Mucosa of rectum (tissue), 2 donors: ENCODE results near the gene ACTL8.

ENCODE experiments used
- H3K27ac ChIP-seq, 2 donors: one replicate each; pipeline ENCODE4 v1.7.0; 2013; ENCODE audit warnings: inconsistent platforms in 2 of 2, low read depth in 2 of 2, low read length in 2 of 2
- H3K27me3 ChIP-seq, 2 donors: one replicate each; pipeline ENCODE4 v1.7.0; 2013; ENCODE audit warnings: low read length in 2 of 2; ENCODE audit not compliant: control insufficient read depth in 2 of 2, insufficient read depth in 2 of 2
- H3K36me3 ChIP-seq, 2 donors: one replicate each; pipeline ENCODE4 v1.7.0; 2013; ENCODE audit warnings: low read length in 2 of 2; ENCODE audit not compliant: control insufficient read depth in 2 of 2, insufficient read depth in 2 of 2
- H3K4me1 ChIP-seq, 2 donors: one replicate each; pipeline ENCODE4 v1.7.0; 2013; ENCODE audit warnings: low read length in 2 of 2, mild to moderate bottlenecking in 1 of 2; ENCODE audit not compliant: control insufficient read depth in 2 of 2, insufficient read depth in 2 of 2
- H3K4me3 ChIP-seq, 2 donors: one replicate each; pipeline ENCODE4 v1.7.0; 2013; ENCODE audit warnings: low read length in 2 of 2
- H3K9ac ChIP-seq, 2 donors: one replicate each; pipeline ENCODE4 v1.7.0; 2013; ENCODE audit warnings: low read length in 2 of 2, low read depth in 1 of 2, mild to moderate bottlenecking in 1 of 2
- H3K9me3 ChIP-seq, 2 donors: one replicate each; pipeline ENCODE4 v1.7.0; 2013; ENCODE audit warnings: low read length in 2 of 2; ENCODE audit not compliant: control insufficient read depth in 2 of 2
- donor health status: healthy.
- donor health status: Normal muscosa, but diverticular disease.

The ACTL8 gene

GRCh38 chr1:17777818-17778217 is 22.7 kb downstream of the ACTL8 start:
- H3K27ac ChIP-seq: no peak overlapping the region
- no peak overlapping the region for H3K4me3 ChIP-seq
- no peaks in the 10 kb centered on the region for H3K4me1 ChIP-seq
- no peak overlapping the region for H3K9ac ChIP-seq
- no peaks in the 10 kb centered on the region for H3K36me3 ChIP-seq
- no peaks in the 10 kb centered on the region for H3K9me3 ChIP-seq
- peaks cover 0 to 4% of the 10 kb centered on the region in 2 donors for H3K27me3 ChIP-seq

- Histone ChIP-seq H3K9ac (no peak overlapping the region), H3K27me3 (peaks cover 0 to 2% of the 10 kb centered on the region in 2 donors), H3K36me3 (no peaks in the 10 kb centered on the region), H3K4me3 (no peak overlapping the region), H3K4me1 (no peaks in the 10 kb centered on the region), H3K9me3 (no peaks in the 10 kb centered on the region), H3K27ac (no peak overlapping the region)
These were observed 25.8 kb downstream of the ACTL8 start for GRCh38 chr1:17780916-17781315.

- no peaks in the 10 kb centered on the region for H3K27me3 ChIP-seq
- H3K9me3 ChIP-seq: no peaks in the 10 kb centered on the region
- H3K36me3 ChIP-seq: no peaks in the 10 kb centered on the region
- no peak overlapping the region for H3K27ac ChIP-seq
- H3K4me3 ChIP-seq: no peak overlapping the region
- H3K9ac ChIP-seq: no peak overlapping the region
- H3K4me1 ChIP-seq: peaks cover 3 to 4% of the 10 kb centered on the region in 2 donors
These were observed 34.8 kb downstream of the ACTL8 start for GRCh38 chr1:17789926-17790325.

GRCh38 chr1:17790383-17791054 is 35.4 kb downstream of the ACTL8 start:
- no peak overlapping the region for H3K4me3 ChIP-seq
- no peaks in the 10 kb centered on the region for H3K36me3 ChIP-seq
- no peak overlapping the region for H3K27ac ChIP-seq
- no peaks in the 10 kb centered on the region for H3K27me3 ChIP-seq
- no peaks in the 10 kb centered on the region for H3K9me3 ChIP-seq
- H3K9ac ChIP-seq: no peak overlapping the region
- peaks cover 5 to 9% of the 10 kb centered on the region in 2 donors for H3K4me1 ChIP-seq

- H3K4me3 ChIP-seq: no peak overlapping the region
- H3K9me3 ChIP-seq: no peaks in the 10 kb centered on the region
- no peak overlapping the region for H3K9ac ChIP-seq
- H3K36me3 ChIP-seq: no peaks in the 10 kb centered on the region
- H3K27me3 ChIP-seq: no peaks in the 10 kb centered on the region
- H3K4me1 ChIP-seq: peaks cover 10 to 14% of the 10 kb centered on the region in 2 donors
- no peak overlapping the region for H3K27ac ChIP-seq
These were observed 35.9 kb downstream of the ACTL8 start for GRCh38 chr1:17791055-17791390.

GRCh38 chr1:17791480-17791879 is 36.3 kb downstream of the ACTL8 start:
- no peaks in the 10 kb centered on the region for H3K36me3 ChIP-seq
- no peaks in the 10 kb centered on the region for H3K27me3 ChIP-seq
- no peaks in the 10 kb centered on the region for H3K9me3 ChIP-seq
- H3K4me3 ChIP-seq: no peak overlapping the region
- H3K4me1 ChIP-seq: peaks cover 12 to 18% of the 10 kb centered on the region in 2 donors
- no peak overlapping the region for H3K9ac ChIP-seq
- H3K27ac ChIP-seq: no peak overlapping the region

- no peaks in the 10 kb centered on the region for H3K9me3 ChIP-seq
- no peak overlapping the region for H3K4me3 ChIP-seq
- H3K36me3 ChIP-seq: no peaks in the 10 kb centered on the region
- H3K9ac ChIP-seq: no peak overlapping the region
- H3K4me1 ChIP-seq: peaks cover 12 to 20% of the 10 kb centered on the region in 2 donors
- no peaks in the 10 kb centered on the region for H3K27me3 ChIP-seq
- no peak overlapping the region for H3K27ac ChIP-seq
These were observed 37.3 kb downstream of the ACTL8 start for GRCh38 chr1:17792421-17792820.

- no peaks in the 10 kb centered on the region for H3K9me3 ChIP-seq
- H3K9ac ChIP-seq: no peak overlapping the region
- H3K27me3 ChIP-seq: no peaks in the 10 kb centered on the region
- H3K36me3 ChIP-seq: no peaks in the 10 kb centered on the region
- peak overlapping the region; percentile 66 to 70 for H3K27ac ChIP-seq
- peaks cover 12 to 20% of the 10 kb centered on the region in 2 donors for H3K4me1 ChIP-seq
- H3K4me3 ChIP-seq: no peak overlapping the region
These were observed 40.1 kb downstream of the ACTL8 start for GRCh38 chr1:17795081-17795809.

GRCh38 chr1:17795836-17796645 is 40.9 kb downstream of the ACTL8 start:
- H3K9ac ChIP-seq: no peak overlapping the region
- H3K27me3 ChIP-seq: no peaks in the 10 kb centered on the region
- H3K4me3 ChIP-seq: no peak overlapping the region
- H3K4me1 ChIP-seq: peaks cover 12 to 20% of the 10 kb centered on the region in 2 donors
- H3K36me3 ChIP-seq: no peaks in the 10 kb centered on the region
- H3K27ac ChIP-seq: peak overlapping the region; percentile 66 to 70
- H3K9me3 ChIP-seq: no peaks in the 10 kb centered on the region

GRCh38 chr1:17797478-17797877 is 42.3 kb downstream of the ACTL8 start:
- H3K9ac ChIP-seq: no peak overlapping the region
- no peaks in the 10 kb centered on the region for H3K27me3 ChIP-seq

More at GRCh38 chr1:17797478-17797877, 42.3 kb downstream of the ACTL8 start:
- H3K36me3 ChIP-seq: no peaks in the 10 kb centered on the region
- no peak overlapping the region for H3K27ac ChIP-seq
- H3K4me1 ChIP-seq: peaks cover 12 to 20% of the 10 kb centered on the region in 2 donors
- no peaks in the 10 kb centered on the region for H3K9me3 ChIP-seq
- no peak overlapping the region for H3K4me3 ChIP-seq
